ENCODE results near the gene ADARB1. TPM values are rescaled to one million over a fixed set of nuclear protein-coding genes. Genes with fewer than 3 reads are reported as not detected.

ADARB1 gene
- total RNA-seq, 3 donors from 2014 or later (not counting 1 experiment from before 2014, with no cell fraction given) = 20.7 to 28.0 (median 26.6) TPM

DNA sequence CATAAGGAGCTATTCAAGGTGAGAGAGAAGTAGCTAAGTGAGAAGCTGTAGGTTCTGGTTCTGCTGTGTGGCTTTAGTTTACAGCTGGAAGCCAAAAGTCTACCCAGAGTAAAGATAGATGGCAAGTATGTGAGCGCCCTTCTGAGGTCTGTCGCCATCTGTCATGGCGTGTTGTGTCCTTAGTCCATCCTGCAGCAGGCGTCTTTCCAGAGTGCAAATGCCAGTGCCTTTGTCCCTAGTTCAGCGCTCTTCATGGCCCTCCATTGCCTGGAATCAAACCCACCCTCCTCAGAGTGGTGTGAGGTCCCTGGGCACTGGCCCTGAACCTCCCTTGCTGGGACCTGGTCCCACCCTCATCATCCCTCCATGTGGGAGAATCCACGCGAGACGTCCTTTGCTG, 96.6 kb downstream of the ADARB1 start:
- Histone ChIP-seq H3K27me3 (ENCODE audit: control insufficient read depth, insufficient read depth, low read length) (no peaks in the 10 kb centered on the region), H3K36me3 (ENCODE audit: control insufficient read depth, insufficient read depth, low read length) (no peaks in the 10 kb centered on the region), H3K4me1 (ENCODE audit: control insufficient read depth, insufficient read depth, low read length) (peaks cover 15% of the 10 kb centered on the region), H3K9me3 (ENCODE audit: control insufficient read depth, insufficient read depth, low read length) (no peaks in the 10 kb centered on the region), H3K27ac (ENCODE audit: low read length) (no peak overlapping the region), H3K4me3 (ENCODE audit: low read length) (no peak overlapping the region)
- intact Hi-C loops (cut with micrococcal nuclease) = no loop called here
- 92% methylated on average over 6 of the region's 8 CpGs for WGBS (ENCODE audit: insufficient coverage)
- Mint-ChIP-seq H3K27me3 (ENCODE audit: low read depth in 2 of 2) (no peaks in the 10 kb centered on the region), H3K9me3 (no peaks in the 10 kb centered on the region), H3K36me3 (no peaks in the 10 kb centered on the region), H3K4me1 (peaks cover 17 to 19% of the 10 kb centered on the region in 2 donors), H3K27ac (no peak overlapping the region), H3K4me3 (no peak overlapping the region)
- TF ChIP-seq, protein P1, sequence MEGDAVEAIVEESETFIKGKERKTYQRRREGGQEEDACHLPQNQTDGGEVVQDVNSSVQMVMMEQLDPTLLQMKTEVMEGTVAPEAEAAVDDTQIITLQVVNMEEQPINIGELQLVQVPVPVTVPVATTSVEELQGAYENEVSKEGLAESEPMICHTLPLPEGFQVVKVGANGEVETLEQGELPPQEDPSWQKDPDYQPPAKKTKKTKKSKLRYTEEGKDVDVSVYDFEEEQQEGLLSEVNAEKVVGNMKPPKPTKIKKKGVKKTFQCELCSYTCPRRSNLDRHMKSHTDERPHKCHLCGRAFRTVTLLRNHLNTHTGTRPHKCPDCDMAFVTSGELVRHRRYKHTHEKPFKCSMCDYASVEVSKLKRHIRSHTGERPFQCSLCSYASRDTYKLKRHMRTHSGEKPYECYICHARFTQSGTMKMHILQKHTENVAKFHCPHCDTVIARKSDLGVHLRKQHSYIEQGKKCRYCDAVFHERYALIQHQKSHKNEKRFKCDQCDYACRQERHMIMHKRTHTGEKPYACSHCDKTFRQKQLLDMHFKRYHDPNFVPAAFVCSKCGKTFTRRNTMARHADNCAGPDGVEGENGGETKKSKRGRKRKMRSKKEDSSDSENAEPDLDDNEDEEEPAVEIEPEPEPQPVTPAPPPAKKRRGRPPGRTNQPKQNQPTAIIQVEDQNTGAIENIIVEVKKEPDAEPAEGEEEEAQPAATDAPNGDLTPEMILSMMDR (IDR thresholded peaks at IDR 0.05) = no peak
- DNase-seq (no peak), ATAC-seq (no peak)

- Histone ChIP-seq H3K4me1 (ENCODE audit: control insufficient read depth, insufficient read depth, low read length) (peaks cover 15% of the 10 kb centered on the region), H3K4me3 (ENCODE audit: low read length) (no peak overlapping the region), H3K27ac (ENCODE audit: low read length) (no peak overlapping the region), H3K36me3 (ENCODE audit: control insufficient read depth, insufficient read depth, low read length) (peaks cover 4% of the 10 kb centered on the region), H3K9me3 (ENCODE audit: control insufficient read depth, insufficient read depth, low read length) (no peaks in the 10 kb centered on the region), H3K27me3 (ENCODE audit: control insufficient read depth, insufficient read depth, low read length) (no peaks in the 10 kb centered on the region)
- Mint-ChIP-seq H3K4me3 (no peak overlapping the region), H3K36me3 (no peaks in the 10 kb centered on the region), H3K4me1 (peaks cover 17 to 19% of the 10 kb centered on the region in 2 donors), H3K27ac (no peak overlapping the region), H3K27me3 (ENCODE audit: low read depth in 2 of 2) (no peaks in the 10 kb centered on the region), H3K9me3 (no peaks in the 10 kb centered on the region)
- no peak for DNase-seq
- ATAC-seq = no peak
- 94% methylated on average over 10 of the region's 10 CpGs for WGBS (ENCODE audit: insufficient coverage)
- TF ChIP-seq, protein P1 (IDR thresholded peaks at IDR 0.05) = no peak
- intact Hi-C loops (cut with micrococcal nuclease) = no loop called here
Observed at GRCh38 chr21:45172420-45172819, 98.0 kb downstream of the ADARB1 start.

- Mint-ChIP-seq H3K4me1 (peaks cover 6% of the 10 kb centered on the region in 2 donors), H3K27me3 (ENCODE audit: low read depth in 2 of 2) (no peaks in the 10 kb centered on the region), H3K4me3 (no peak overlapping the region), H3K9me3 (no peaks in the 10 kb centered on the region), H3K27ac (no peak overlapping the region), H3K36me3 (no peaks in the 10 kb centered on the region)
- DNase-seq = no peak
- peaks cover 7% of the 10 kb centered on the region for H3K36me3 ChIP-seq (ENCODE audit: control insufficient read depth, insufficient read depth, low read length)
- peaks cover 5% of the 10 kb centered on the region for H3K4me1 ChIP-seq (ENCODE audit: control insufficient read depth, insufficient read depth, low read length)
- WGBS (ENCODE audit: insufficient coverage) = 96% methylated on average over 12 of the region's 12 CpGs
- H3K9me3 ChIP-seq (ENCODE audit: control insufficient read depth, insufficient read depth, low read length) = no peaks in the 10 kb centered on the region
- no peak overlapping the region for H3K4me3 ChIP-seq (ENCODE audit: low read length)
- intact Hi-C loops (cut with micrococcal nuclease) = no loop called here
- TF ChIP-seq, protein P1 (IDR thresholded peaks at IDR 0.05) = no peak
- no peak overlapping the region for H3K27ac ChIP-seq (ENCODE audit: low read length)
- H3K27me3 ChIP-seq (ENCODE audit: control insufficient read depth, insufficient read depth, low read length) = no peaks in the 10 kb centered on the region
- no peak for ATAC-seq
Observed at GRCh38 chr21:45175326-45176095, 101.1 kb downstream of the ADARB1 start.

GRCh38 chr21:45176141-45176540, 101.8 kb downstream of the ADARB1 start:
- Histone ChIP-seq H3K4me3 (ENCODE audit: low read length) (no peak overlapping the region), H3K9me3 (ENCODE audit: control insufficient read depth, insufficient read depth, low read length) (no peaks in the 10 kb centered on the region), H3K27me3 (ENCODE audit: control insufficient read depth, insufficient read depth, low read length) (no peaks in the 10 kb centered on the region), H3K4me1 (ENCODE audit: control insufficient read depth, insufficient read depth, low read length) (peaks cover 2% of the 10 kb centered on the region), H3K36me3 (ENCODE audit: control insufficient read depth, insufficient read depth, low read length) (peaks cover 9% of the 10 kb centered on the region), H3K27ac (ENCODE audit: low read length) (no peak overlapping the region)
- intact Hi-C loops (cut with micrococcal nuclease) = no loop called here
- Mint-ChIP-seq H3K4me1 (peaks cover 1 to 2% of the 10 kb centered on the region in 2 donors), H3K27ac (no peak overlapping the region), H3K36me3 (no peaks in the 10 kb centered on the region), H3K4me3 (no peak overlapping the region), H3K27me3 (ENCODE audit: low read depth in 2 of 2) (no peaks in the 10 kb centered on the region), H3K9me3 (no peaks in the 10 kb centered on the region)
- WGBS (ENCODE audit: insufficient coverage) = 96% methylated on average over 16 of the region's 16 CpGs
- ATAC-seq = no peak
- DNase-seq = no peak
- TF ChIP-seq, protein P1 (IDR thresholded peaks at IDR 0.05) = no peak
